B cell (primary cell): ENCODE data around the gene TAS2R40. TPM values are rescaled to one million over a fixed set of nuclear protein-coding genes. Genes with fewer than 3 reads are reported as not detected.

Source experiments
- ATAC-seq: fragments of 200-7000 bp; cut with Tn5 transposase; one replicate; pipeline ENCODE4 v1.10.0; 2021; ENCODE audit warnings: low read depth, mild to moderate bottlenecking, moderate number of reproducible peaks, moderate library complexity
- CTCF ChIA-PET: fragments of 350-600 bp; sonication (Branson Sonifier 250); formaldehyde crosslinking; loops from one replicate; lab custom pipeline; 2021; ENCODE audit warnings: antibody characterized with exemption, inconsistent platforms; lab: Charles Lee
- POLR2A ChIA-PET: fragments of 350-600 bp; sonication (Branson Sonifier 250); formaldehyde crosslinking; loops from one replicate; lab custom pipeline; 2021; ENCODE audit warnings: antibody characterized with exemption; lab: Charles Lee
- DNase-seq: peaks from one replicate; pipeline ENCODE4 v3.0.0; 2013
- H2AFZ ChIP-seq: 2 replicates; pipeline ENCODE4 v1.6.1; 2012; ENCODE audit warnings: mild to moderate bottlenecking, low read depth, low read length; ENCODE audit not compliant: insufficient read depth, poor library complexity, severe bottlenecking
- H3K27ac ChIP-seq, 2 donors: 1 replicate in 1 of 2; 2 replicates in 1 of 2; pipeline ENCODE4 v1.5.1; 2012 to 2013; ENCODE audit warnings: low read length in 2 of 2, mild to moderate bottlenecking in 2 of 2, moderate library complexity in 1 of 2
- H3K27me3 ChIP-seq, 4 experiments: fragments of 200-600 bp in 1 of 4; sonication (generic) in 1 of 4; replicated peaks in 1 of 4; 1 replicate in 2 of 4; 2 replicates in 2 of 4; pipeline versions ENCODE4 v1.6.1 to v1.7.0; 2013 to 2016; ENCODE audit warnings: low read length in 3 of 4, mild to moderate bottlenecking in 2 of 4, mixed read lengths in 1 of 4, moderate library complexity in 1 of 4; ENCODE audit not compliant: insufficient read depth in 4 of 4, control insufficient read depth in 3 of 4; ENCODE audit errors: control extremely low read depth in 1 of 4
- H3K36me3 ChIP-seq, 2 experiments: replicated peaks in 1 of 2; 1 replicate in 1 of 2; 2 replicates in 1 of 2; pipeline versions ENCODE4 v1.6.1 to v1.7.1; 2013; ENCODE audit warnings: low read length in 1 of 2; ENCODE audit not compliant: insufficient read depth in 2 of 2, control insufficient read depth in 1 of 2; ENCODE audit errors: control extremely low read depth in 1 of 2, extremely low read depth in 1 of 2
- H3K4me1 ChIP-seq, 2 donors: fragments of 200-600 bp in 1 of 2; sonication (generic) in 1 of 2; 1 replicate in 1 of 2; 2 replicates in 1 of 2; pipeline versions ENCODE4 v1.5.1 to v1.6.1; 2013 to 2017; ENCODE audit warnings: low read length in 2 of 2; ENCODE audit not compliant: control insufficient read depth in 2 of 2, insufficient read depth in 2 of 2
- H3K4me2 ChIP-seq: replicated peaks from 2 replicates; pipeline ENCODE3; 2012; ENCODE audit warnings: mild to moderate bottlenecking, low read depth, low read length; ENCODE audit not compliant: poor library complexity, severe bottlenecking
- H3K4me3 ChIP-seq, 5 experiments: fragments of 200-600 bp in 1 of 5; sonication (generic) in 1 of 5; 1 replicate in 3 of 5; 2 replicates in 2 of 5; pipeline versions ENCODE4 v1.5.1 to v1.7.0; 2011 to 2016; ENCODE audit warnings: low read length in 4 of 5, mild to moderate bottlenecking in 4 of 5, low read depth in 2 of 5, control low read depth in 1 of 5, moderate library complexity in 1 of 5; ENCODE audit not compliant: insufficient read depth in 1 of 5; ENCODE audit errors: control extremely low read depth in 1 of 5, extremely low read depth in 1 of 5
- H3K79me2 ChIP-seq: fragments of 200-600 bp; sonication (generic); one replicate; pipeline ENCODE4 v1.6.0; 2016; ENCODE audit warnings: low read length; ENCODE audit not compliant: control insufficient read depth, insufficient read depth
- H3K9ac ChIP-seq: fragments of 200-600 bp; sonication (generic); 2 replicates; pipeline ENCODE4 v1.6.1; 2017; ENCODE audit warnings: mild to moderate bottlenecking, low read length, moderate library complexity
- H3K9me3 ChIP-seq, 3 donors: one replicate each; pipeline versions ENCODE4 v1.6.1 to v1.7.1; 2013; ENCODE audit warnings: low read length in 2 of 3; ENCODE audit not compliant: control insufficient read depth in 2 of 3, insufficient read depth in 1 of 3; ENCODE audit errors: control extremely low read depth in 1 of 3
- H4K20me1 ChIP-seq: 2 replicates; pipeline ENCODE4 v1.6.0; 2012; ENCODE audit warnings: mild to moderate bottlenecking, low read length; ENCODE audit not compliant: insufficient read depth, control insufficient read depth, poor library complexity, severe bottlenecking
- H3K27ac Mint-ChIP-seq: one replicate; pipeline ENCODE4 v1.8.0; 2021; ENCODE audit warnings: mixed read lengths
- H3K27me3 Mint-ChIP-seq: one replicate; pipeline ENCODE4 v1.8.0; 2021; ENCODE audit warnings: mixed read lengths
- H3K4me1 Mint-ChIP-seq: one replicate; pipeline ENCODE4 v1.8.0; 2021; ENCODE audit warnings: mixed read lengths
- H3K4me3 Mint-ChIP-seq: one replicate; pipeline ENCODE4 v1.8.0; 2021; ENCODE audit warnings: mixed read lengths
- H3K9me3 Mint-ChIP-seq: one replicate; pipeline ENCODE4 v1.8.0; 2022; ENCODE audit warnings: mixed read lengths; ENCODE audit not compliant: insufficient read depth
- CTCF ChIP-seq: fragments of 200-600 bp; IDR thresholded peaks from one replicate; pipeline ENCODE4 v1.8.0; 2022; ENCODE audit warnings: antibody characterized with exemption, mild to moderate bottlenecking
- EZH2 ChIP-seq: IDR thresholded peaks from 2 replicates; pipeline ENCODE4 v1.6.1; 2012; ENCODE audit warnings: borderline replicate concordance, low read depth, mild to moderate bottlenecking, moderate library complexity, low read length; ENCODE audit not compliant: insufficient read depth, poor library complexity, severe bottlenecking
- WGBS: methylation state at CpG from one replicate; pipeline ENCODE4 v1.1.5; 2013; ENCODE audit warnings: missing lambda C conversion rate; ENCODE audit not compliant: insufficient coverage; 5-methylcytosine and 5-hydroxymethylcytosine counted together
- intact Hi-C: fragments of 100-400 bp; cut with micrococcal nuclease; formaldehyde crosslinking; loops from one replicate; pipeline ENCODE4 v1.10.0; 2022
- polyA plus RNA-seq: library from polyadenylated mRNA; depleted of rRNA; stranded (reverse); fragments of >200 nt; gene quantifications from 2 replicates; pipeline ENCODE4 v1.2.3, GENCODE V29; 2012
- total RNA-seq, 2 donors: library from RNA; stranded (reverse); fragments of 120-200 nt in 1 of 2; gene quantifications; 1 replicate in 1 of 2; 2 replicates in 1 of 2; pipeline versions ENCODE4 v1.2.3 to v1.2.4, GENCODE V29; 2013 to 2022

Gene TAS2R40
- total and polyA plus RNA-seq, 2 donors (not counting 1 experiment from before 2014, with no cell fraction given), result not detected

DNA sequence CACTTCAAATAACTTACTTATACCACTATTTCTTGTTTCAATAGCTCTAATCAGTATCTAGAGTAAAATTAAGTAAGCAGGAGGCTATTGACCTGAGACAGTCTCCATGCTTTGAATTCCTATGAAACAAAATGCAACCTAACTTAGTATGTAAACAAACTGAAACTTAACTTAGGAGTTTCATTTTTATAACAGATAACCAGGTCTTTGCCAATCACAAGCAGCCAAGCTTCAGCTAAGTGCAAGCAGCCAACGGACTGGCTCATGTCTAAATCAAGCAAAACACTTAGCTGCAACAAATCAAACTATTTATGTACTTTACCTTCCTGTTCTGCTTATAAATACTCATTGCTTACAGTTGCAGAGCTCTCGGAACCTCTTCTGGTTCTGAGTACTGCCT is 37.0 kb downstream of the TAS2R40 start:
- Histone ChIP-seq H2AFZ (peak overlapping the region; percentile 44), H3K36me3 (no peaks in the 10 kb centered on the region), H3K79me2 (peaks cover 16% of the 10 kb centered on the region), H3K4me3 (peak overlapping the region in 1 of 5 experiments; percentile 0), H3K27ac (peak overlapping the region; percentile 53 to 94), H3K27me3 (no peaks in the 10 kb centered on the region), H3K4me2 (peak overlapping the region; percentile 47), H3K9ac (peak overlapping the region; percentile 8), H4K20me1 (no peaks in the 10 kb centered on the region), H3K4me1 (peaks cover 36 to 46% of the 10 kb centered on the region in 2 donors), H3K9me3 (no peaks in the 10 kb centered on the region)
- TF ChIP-seq CTCF (no peak), EZH2 (no peak)
- Mint-ChIP-seq H3K4me3 (peak overlapping the region; percentile 64), H3K27ac (peak overlapping the region; percentile 77), H3K4me1 (peaks cover 55% of the 10 kb centered on the region), H3K9me3 (no peaks in the 10 kb centered on the region), H3K27me3 (no peaks in the 10 kb centered on the region)
- DNase-seq, result peak; percentile 42
- intact Hi-C loops, result no loop called here
- ATAC-seq, result no peak
- POLR2A ChIA-PET, result interaction anchor here (0.9 kb wide), 1 partner anchor 10 kb away, joined by 4 read pairs; no protein-coding TSS in a partner anchor
- CTCF ChIA-PET, result interaction anchor here (0.7 to 5.7 kb wide), 6 partner anchors 10 to 257 kb away, joined by 3 to 40 read pairs (median 4); no protein-coding TSS in a partner anchor
- WGBS, result 0% methylated on average over 1 of the region's 2 CpGs

DNA sequence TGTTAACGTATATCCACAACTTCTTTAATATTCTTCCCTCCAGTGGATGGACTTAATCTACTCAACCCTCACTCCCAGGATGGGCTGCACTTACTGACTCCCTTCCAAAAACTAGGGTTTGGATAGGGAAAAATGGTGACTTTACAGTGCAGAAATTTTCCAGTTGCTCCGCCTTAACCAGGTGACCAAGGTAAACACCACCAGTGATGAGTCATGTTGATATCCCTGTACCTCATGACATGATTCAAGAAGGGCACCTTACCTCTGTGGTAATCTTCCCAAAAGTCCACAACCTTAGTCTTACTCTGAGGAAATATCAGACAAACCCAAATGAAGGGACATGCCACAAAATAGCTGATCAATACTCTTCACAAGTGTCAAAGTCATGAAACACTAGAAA is 37.9 kb downstream of the TAS2R40 start:
- Histone ChIP-seq H4K20me1 (no peaks in the 10 kb centered on the region), H3K36me3 (no peaks in the 10 kb centered on the region), H3K27ac (peak overlapping the region; percentile 32 to 94), H2AFZ (no peak overlapping the region), H3K79me2 (peaks cover 16% of the 10 kb centered on the region), H3K27me3 (no peaks in the 10 kb centered on the region), H3K9me3 (no peaks in the 10 kb centered on the region), H3K4me2 (no peak overlapping the region), H3K9ac (no peak overlapping the region), H3K4me1 (peaks cover 45 to 52% of the 10 kb centered on the region in 2 donors), H3K4me3 (no peak overlapping the region)
- intact Hi-C loops, result loop anchor here (5.0 kb wide), 1 partner anchor 43 kb away; no protein-coding TSS in a partner anchor
- 83% methylated on average over 1 of the region's 2 CpGs for WGBS
- Mint-ChIP-seq H3K27me3 (no peaks in the 10 kb centered on the region), H3K27ac (peak overlapping the region; percentile 66), H3K4me3 (peak overlapping the region; percentile 21), H3K4me1 (peaks cover 65% of the 10 kb centered on the region), H3K9me3 (no peaks in the 10 kb centered on the region)
- ChIA-PET CTCF (interaction anchor here (1.2 to 1.6 kb wide), 2 partner anchors 20 to 39 kb away, joined by 3 to 4 read pairs; no protein-coding TSS in a partner anchor), POLR2A (no interaction called here)
- TF ChIP-seq CTCF, result no peak
- no peak for TF ChIP-seq EZH2
- peak; percentile 27 for DNase-seq
- no peak for ATAC-seq
